Fibroblast of lung (primary cell): ENCODE results near the gene NMRAL1. TPM values are rescaled to one million over a fixed set of nuclear protein-coding genes. Genes with fewer than 3 reads are reported as not detected.

Experiments used
- DNase-seq, 2 donors: peaks; one replicate each; pipeline versions ENCODE4 v3.0.0 to v3.0.0-alpha.2; 2010; ENCODE audit warnings: low read depth in 2 of 2
- H2AFZ ChIP-seq: 2 replicates; pipeline ENCODE4 v1.5.1; 2012; ENCODE audit warnings: low read length, control low read depth, inconsistent platforms
- H3K27ac ChIP-seq: 2 replicates; pipeline ENCODE4 v1.5.1; 2011; ENCODE audit warnings: low read length, control low read depth; ENCODE audit not compliant: insufficient read depth
- H3K27me3 ChIP-seq: 2 replicates; pipeline ENCODE4 v1.5.1; 2011; ENCODE audit warnings: mild to moderate bottlenecking, low read length; ENCODE audit not compliant: control insufficient read depth, insufficient read depth
- H3K36me3 ChIP-seq: 2 replicates; pipeline ENCODE4 v1.5.1; 2011; ENCODE audit warnings: low read length; ENCODE audit not compliant: control insufficient read depth, insufficient read depth
- H3K4me1 ChIP-seq: 2 replicates; pipeline ENCODE4 v1.5.1; 2011; ENCODE audit warnings: low read length; ENCODE audit not compliant: control insufficient read depth, insufficient read depth; ENCODE audit errors: extremely low read depth
- H3K4me2 ChIP-seq: 2 replicates; pipeline ENCODE4 v1.5.1; 2011; ENCODE audit warnings: low read length, control low read depth; ENCODE audit not compliant: insufficient read depth; ENCODE audit errors: extremely low read depth
- H3K4me3 ChIP-seq, 4 experiments: fragments of 200-600 bp in 1 of 4; sonication (generic) in 1 of 4; replicated peaks in 1 of 4; 2 replicates each; pipeline ENCODE4 v1.5.1; 2011 to 2016; ENCODE audit warnings: low read length in 4 of 4, low read depth in 3 of 4, mild to moderate bottlenecking in 3 of 4, control low read depth in 2 of 4, inconsistent platforms in 1 of 4, mixed read lengths in 1 of 4; ENCODE audit not compliant: insufficient read depth in 1 of 4; ENCODE audit errors: control extremely low read depth in 1 of 4
- H3K79me2 ChIP-seq: 2 replicates; pipeline ENCODE4 v1.5.1; 2012; ENCODE audit warnings: mild to moderate bottlenecking, low read length, inconsistent platforms; ENCODE audit not compliant: control insufficient read depth, insufficient read depth
- H3K9ac ChIP-seq: 2 replicates; pipeline ENCODE4 v1.5.1; 2011; ENCODE audit warnings: mild to moderate bottlenecking, low read length, control low read depth; ENCODE audit not compliant: insufficient read depth
- H3K9me3 ChIP-seq: 2 replicates; pipeline ENCODE4 v1.5.1; 2012; ENCODE audit warnings: low read depth, low read length; ENCODE audit not compliant: control insufficient read depth, insufficient read depth
- H4K20me1 ChIP-seq: 2 replicates; pipeline ENCODE4 v1.5.1; 2011; ENCODE audit warnings: low read length; ENCODE audit not compliant: control insufficient read depth, insufficient read depth; ENCODE audit errors: extremely low read depth
- EZH2 ChIP-seq: IDR thresholded peaks from 2 replicates; pipeline ENCODE4 v1.5.1; 2012; ENCODE audit warnings: low read length, control low read depth, mild to moderate bottlenecking; ENCODE audit errors: missing control alignments
- polyA plus RNA-seq, 2 donors: library from polyadenylated mRNA; depleted of rRNA in 1 of 2; stranded (reverse) in 1 of 2; unstranded in 1 of 2; fragments of >200 nt; gene quantifications; 2 replicates each; pipeline ENCODE4 v1.2.1, GENCODE V29; 2011 to 2012; ENCODE audit warnings: missing spikeins in 1 of 2
- total RNA-seq: library from RNA; depleted of rRNA; stranded (reverse); fragments of >200 nt; gene quantifications from 2 replicates; pipeline ENCODE4 v1.2.1, GENCODE V29; 2014
- TF ChIP-seq, protein P1 (sequence below), 2 donors: IDR thresholded peaks in 1 of 2; conservative IDR thresholded peaks in 1 of 2; 1 replicate in 1 of 2; 2 replicates in 1 of 2; pipeline ENCODE4 v1.5.1; 2011 to 2012; ENCODE audit warnings: low read length in 2 of 2, control low read depth in 1 of 2, inconsistent platforms in 1 of 2, low read depth in 1 of 2, mild to moderate bottlenecking in 1 of 2

Gene NMRAL1
- total and polyA plus RNA-seq, 2 donors (not counting 1 experiment from before 2014, with no cell fraction given), result 33.6 to 73.5 TPM

DNA sequence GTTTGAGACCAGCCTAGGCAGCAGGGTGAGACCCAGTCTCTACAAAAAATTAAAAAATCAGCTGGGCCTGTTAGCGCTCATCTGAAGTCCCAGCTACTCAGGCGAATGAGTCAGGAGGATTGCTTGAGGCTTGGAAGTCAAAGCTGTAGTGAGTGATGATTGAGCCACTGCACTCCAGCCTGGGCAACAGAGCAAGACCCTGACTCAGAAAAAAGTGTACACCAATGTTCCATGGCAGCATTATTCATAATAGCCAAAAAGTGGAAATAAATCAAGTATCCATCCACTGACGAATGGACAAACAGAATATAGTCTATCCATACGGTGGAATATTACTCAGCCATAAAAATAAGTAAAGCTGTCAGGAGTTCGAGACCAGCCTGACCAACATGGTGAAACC lies 2.6 kb downstream of the NMRAL1 start:
- TF ChIP-seq, protein P1, sequence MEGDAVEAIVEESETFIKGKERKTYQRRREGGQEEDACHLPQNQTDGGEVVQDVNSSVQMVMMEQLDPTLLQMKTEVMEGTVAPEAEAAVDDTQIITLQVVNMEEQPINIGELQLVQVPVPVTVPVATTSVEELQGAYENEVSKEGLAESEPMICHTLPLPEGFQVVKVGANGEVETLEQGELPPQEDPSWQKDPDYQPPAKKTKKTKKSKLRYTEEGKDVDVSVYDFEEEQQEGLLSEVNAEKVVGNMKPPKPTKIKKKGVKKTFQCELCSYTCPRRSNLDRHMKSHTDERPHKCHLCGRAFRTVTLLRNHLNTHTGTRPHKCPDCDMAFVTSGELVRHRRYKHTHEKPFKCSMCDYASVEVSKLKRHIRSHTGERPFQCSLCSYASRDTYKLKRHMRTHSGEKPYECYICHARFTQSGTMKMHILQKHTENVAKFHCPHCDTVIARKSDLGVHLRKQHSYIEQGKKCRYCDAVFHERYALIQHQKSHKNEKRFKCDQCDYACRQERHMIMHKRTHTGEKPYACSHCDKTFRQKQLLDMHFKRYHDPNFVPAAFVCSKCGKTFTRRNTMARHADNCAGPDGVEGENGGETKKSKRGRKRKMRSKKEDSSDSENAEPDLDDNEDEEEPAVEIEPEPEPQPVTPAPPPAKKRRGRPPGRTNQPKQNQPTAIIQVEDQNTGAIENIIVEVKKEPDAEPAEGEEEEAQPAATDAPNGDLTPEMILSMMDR (conservative IDR thresholded peaks at IDR 0.05 in 1 of 2, IDR thresholded peaks at IDR 0.05 in 1 of 2; ENCODE audit: low read depth in 1 of 2, low read length in 2 of 2), result no peak
- no peak for TF ChIP-seq EZH2
- no peaks in the 10 kb centered on the region for H4K20me1 ChIP-seq
- no peak for DNase-seq

DNA sequence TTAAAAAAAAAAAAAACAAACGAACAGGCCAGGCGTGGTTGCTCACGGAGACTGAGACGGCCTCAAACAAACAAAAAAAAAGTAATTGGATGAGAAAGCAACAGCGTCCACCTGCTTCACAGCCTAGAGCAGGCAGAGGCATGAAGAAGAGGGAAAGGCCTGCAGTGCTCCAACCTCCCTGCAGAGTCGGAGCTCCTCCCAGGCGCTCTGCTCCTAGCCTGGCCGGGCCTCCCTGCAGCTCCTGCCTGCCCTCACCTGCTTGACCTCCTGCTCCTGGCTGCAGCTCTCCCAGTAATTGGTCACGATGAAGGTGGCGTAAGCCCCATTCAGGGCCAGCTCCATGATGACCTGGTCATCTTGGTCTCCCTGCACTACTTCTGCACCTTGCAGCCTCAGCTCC lies 5.5 kb downstream of the NMRAL1 start:
- H3K4me2 ChIP-seq, result no peak overlapping the region
- H3K79me2 ChIP-seq, result no peaks in the 10 kb centered on the region
- no peak overlapping the region for H2AFZ ChIP-seq
- no peak for TF ChIP-seq EZH2
- TF ChIP-seq, protein P1 (conservative IDR thresholded peaks at IDR 0.05 in 1 of 2, IDR thresholded peaks at IDR 0.05 in 1 of 2; ENCODE audit: low read depth in 1 of 2, low read length in 2 of 2), result no peak
- peaks cover 10% of the 10 kb centered on the region for H3K36me3 ChIP-seq
- H3K9me3 ChIP-seq, result no peaks in the 10 kb centered on the region
- H3K4me1 ChIP-seq, result peaks cover under 1% of the 10 kb centered on the region
- H4K20me1 ChIP-seq, result no peaks in the 10 kb centered on the region
- no peak overlapping the region for H3K27ac ChIP-seq
- H3K4me3 ChIP-seq, result no peak overlapping the region
- H3K27me3 ChIP-seq, result no peaks in the 10 kb centered on the region
- H3K9ac ChIP-seq, result no peak overlapping the region
- DNase-seq, result no peak

More for the DNA sequence above, 2.6 kb downstream of the NMRAL1 start:
- Histone ChIP-seq H3K4me1 (no peaks in the 10 kb centered on the region), H3K36me3 (peaks cover 3% of the 10 kb centered on the region), H3K27me3 (no peaks in the 10 kb centered on the region), H3K9ac (no peak overlapping the region), H3K9me3 (no peaks in the 10 kb centered on the region), H3K27ac (no peak overlapping the region), H3K4me3 (no peak overlapping the region), H2AFZ (no peak overlapping the region), H3K4me2 (no peak overlapping the region), H3K79me2 (peaks cover 6% of the 10 kb centered on the region)

DNA sequence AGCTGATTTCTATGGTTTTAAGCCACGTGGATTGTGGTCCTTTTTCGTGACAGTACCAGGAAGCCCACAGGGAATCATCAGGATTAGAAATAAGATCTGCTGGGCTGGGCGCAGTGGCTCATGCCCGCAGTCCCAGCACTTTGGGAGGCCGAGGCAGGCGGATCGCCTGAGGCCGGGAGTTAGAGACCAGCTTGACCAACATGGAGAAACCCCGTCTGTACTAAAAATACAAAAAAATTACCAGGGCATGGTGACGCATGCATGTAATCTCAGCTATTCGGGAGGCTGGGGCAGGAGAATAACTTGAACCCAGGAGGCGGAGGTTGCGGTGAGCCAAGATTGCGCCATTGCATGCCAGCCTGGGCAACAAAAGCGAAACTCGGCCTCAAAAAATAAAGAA lies 6.5 kb downstream of the NMRAL1 start:
- Histone ChIP-seq H3K4me1 (peaks cover 6% of the 10 kb centered on the region), H2AFZ (no peak overlapping the region), H3K27ac (no peak overlapping the region), H3K9me3 (no peaks in the 10 kb centered on the region), H3K79me2 (no peaks in the 10 kb centered on the region), H3K4me3 (no peak overlapping the region), H4K20me1 (no peaks in the 10 kb centered on the region), H3K4me2 (no peak overlapping the region), H3K9ac (no peak overlapping the region), H3K36me3 (peaks cover 13% of the 10 kb centered on the region), H3K27me3 (no peaks in the 10 kb centered on the region)
- TF ChIP-seq, protein P1 (conservative IDR thresholded peaks at IDR 0.05 in 1 of 2, IDR thresholded peaks at IDR 0.05 in 1 of 2; ENCODE audit: low read depth in 1 of 2, low read length in 2 of 2), result no peak
- no peak for TF ChIP-seq EZH2
- DNase-seq, result no peak
